ENCODE measurements around the gene PAPPA2.

Gene PAPPA2

GRCh38 chr1:176802316-176802715, 339.3 kb downstream of the PAPPA2 start:
- H3K27ac ChIP-seq, result no peak overlapping the region
- TF ChIP-seq ZFX (IDR thresholded peaks at IDR 0.05), result no peak
- no peak for TF ChIP-seq CTCF (conservative IDR thresholded peaks at IDR 0.05)

GRCh38 chr1:176803042-176803441, 340.1 kb downstream of the PAPPA2 start:
- H3K27ac ChIP-seq, result no peak overlapping the region
- TF ChIP-seq ZFX (IDR thresholded peaks at IDR 0.05) (no peak), CTCF (conservative IDR thresholded peaks at IDR 0.05) (no peak)

GRCh38 chr1:176803596-176803995, 340.6 kb downstream of the PAPPA2 start:
- no peak for TF ChIP-seq CTCF (conservative IDR thresholded peaks at IDR 0.05)
- no peak for TF ChIP-seq ZFX (IDR thresholded peaks at IDR 0.05)
- H3K27ac ChIP-seq, result no peak overlapping the region

GRCh38 chr1:176809292-176809691, 346.3 kb downstream of the PAPPA2 start:
- no peak for TF ChIP-seq CTCF (conservative IDR thresholded peaks at IDR 0.05)
- TF ChIP-seq ZFX (IDR thresholded peaks at IDR 0.05), result no peak
- no peak overlapping the region for H3K27ac ChIP-seq

- no peak overlapping the region for H3K27ac ChIP-seq
- TF ChIP-seq ZFX (IDR thresholded peaks at IDR 0.05) (no peak), CTCF (conservative IDR thresholded peaks at IDR 0.05) (no peak)
Measured at GRCh38 chr1:176811511-176812288, 348.7 kb downstream of the PAPPA2 start.

GRCh38 chr1:176815621-176816020, 352.6 kb downstream of the PAPPA2 start:
- TF ChIP-seq CTCF (conservative IDR thresholded peaks at IDR 0.05), result no peak
- no peak for TF ChIP-seq ZFX (IDR thresholded peaks at IDR 0.05)
- H3K27ac ChIP-seq, result no peak overlapping the region; the same call in 1 of the 2 replicates

- TF ChIP-seq CTCF (conservative IDR thresholded peaks at IDR 0.05) (no peak), ZFX (IDR thresholded peaks at IDR 0.05) (no peak)
- no peak overlapping the region for H3K27ac ChIP-seq
Measured at GRCh38 chr1:176816232-176816631, 353.3 kb downstream of the PAPPA2 start.
